Neural crest cell (in vitro differentiated cells): Measurements from ENCODE around the gene REEP6. TPM values are rescaled to one million over a fixed set of nuclear protein-coding genes. Genes with fewer than 3 reads are reported as not detected.
A peak's percentile ranks its signal among the peaks of the same experiment; 100 is the strongest.

ENCODE experiments used
- DNase-seq: peaks from one replicate; pipeline ENCODE4 v3.0.0; 2021; ENCODE audit warnings: low read depth, mixed read lengths, low spot score
- H3K27ac Mint-ChIP-seq: one replicate; pipeline ENCODE4 v1.8.0; 2021; ENCODE audit warnings: mild to moderate bottlenecking, mixed read lengths; ENCODE audit not compliant: unreplicated experiment
- H3K27me3 Mint-ChIP-seq: 2 replicates; pipeline ENCODE4 v1.8.0; 2021; ENCODE audit warnings: low read depth, mild to moderate bottlenecking, mixed read lengths
- H3K36me3 Mint-ChIP-seq: 2 replicates; pipeline ENCODE4 v1.8.0; 2021; ENCODE audit warnings: low read depth, mild to moderate bottlenecking, mixed read lengths
- H3K4me1 Mint-ChIP-seq: 2 replicates; pipeline ENCODE4 v1.8.0; 2021; ENCODE audit warnings: mixed read lengths
- H3K4me3 Mint-ChIP-seq: one replicate; pipeline ENCODE4 v1.8.0; 2021; ENCODE audit warnings: mild to moderate bottlenecking, mixed read lengths
- H3K9me3 Mint-ChIP-seq: 2 replicates; pipeline ENCODE4 v1.8.0; 2021; ENCODE audit warnings: mixed read lengths
- CTCF ChIP-seq: fragments of 200-600 bp; sonication (generic); conservative IDR thresholded peaks from 2 replicates; pipeline ENCODE4 v1.5.0; 2021; ENCODE audit warnings: antibody characterized with exemption, mild to moderate bottlenecking
- total RNA-seq: library from RNA; stranded (reverse); gene quantifications from 2 replicates; pipeline ENCODE4 v1.2.1, GENCODE V29; 2021

REEP6 gene
- total RNA-seq, 1 donor from 2014 or later = 8.2 TPM

DNA sequence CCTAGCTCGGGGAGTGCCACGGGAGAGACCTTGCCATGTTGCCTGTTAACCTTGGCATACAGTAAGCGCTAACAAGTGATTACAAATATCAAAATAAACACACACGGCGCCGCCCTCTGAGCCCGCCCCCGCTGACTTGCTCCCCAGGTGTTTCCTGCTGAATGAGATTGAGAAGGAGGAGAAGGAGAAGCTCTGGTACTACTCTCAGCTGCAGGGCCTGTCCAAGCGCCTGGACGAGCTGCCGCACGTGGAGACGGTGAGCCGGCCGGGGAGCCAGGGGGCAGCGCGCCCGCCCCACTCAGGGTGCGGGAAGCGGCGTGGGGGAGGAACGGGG is 36.0 kb upstream of the REEP6 start:
- Mint-ChIP-seq H3K4me1 (peaks cover 20% of the 10 kb centered on the region), H3K27me3 (peaks cover 39% of the 10 kb centered on the region), H3K36me3 (peaks cover 3% of the 10 kb centered on the region), H3K4me3 (no peak overlapping the region), H3K27ac (no peak overlapping the region), H3K9me3 (no peaks in the 10 kb centered on the region)
- DNase-seq = no peak
- no peak for TF ChIP-seq CTCF

- Mint-ChIP-seq H3K27me3 (peaks cover 36% of the 10 kb centered on the region), H3K4me3 (peak overlapping the region; percentile 71), H3K36me3 (peaks cover 3% of the 10 kb centered on the region), H3K4me1 (peaks cover 18% of the 10 kb centered on the region), H3K27ac (no peak overlapping the region), H3K9me3 (no peaks in the 10 kb centered on the region)
- TF ChIP-seq CTCF = no peak
- no peak for DNase-seq
These were observed 35.5 kb upstream of the REEP6 start for GRCh38 chr19:1455336-1456120.

GRCh38 chr19:1456121-1456900 is 34.7 kb upstream of the REEP6 start:
- Mint-ChIP-seq H3K9me3 (no peaks in the 10 kb centered on the region), H3K4me1 (peaks cover 11% of the 10 kb centered on the region), H3K27ac (no peak overlapping the region), H3K36me3 (peaks cover 3% of the 10 kb centered on the region), H3K27me3 (peaks cover 28% of the 10 kb centered on the region), H3K4me3 (no peak overlapping the region)
- no peak for TF ChIP-seq CTCF
- DNase-seq = no peak

GRCh38 chr19:1457031-1457739 is 33.8 kb upstream of the REEP6 start:
- no peak for DNase-seq
- H3K36me3 Mint-ChIP-seq = peaks cover 3% of the 10 kb centered on the region
- peaks cover 20% of the 10 kb centered on the region for H3K27me3 Mint-ChIP-seq
- no peak overlapping the region for H3K27ac Mint-ChIP-seq
- no peaks in the 10 kb centered on the region for H3K9me3 Mint-ChIP-seq
- peaks cover 6% of the 10 kb centered on the region for H3K4me1 Mint-ChIP-seq
- no peak overlapping the region for H3K4me3 Mint-ChIP-seq
- no peak for TF ChIP-seq CTCF

DNA sequence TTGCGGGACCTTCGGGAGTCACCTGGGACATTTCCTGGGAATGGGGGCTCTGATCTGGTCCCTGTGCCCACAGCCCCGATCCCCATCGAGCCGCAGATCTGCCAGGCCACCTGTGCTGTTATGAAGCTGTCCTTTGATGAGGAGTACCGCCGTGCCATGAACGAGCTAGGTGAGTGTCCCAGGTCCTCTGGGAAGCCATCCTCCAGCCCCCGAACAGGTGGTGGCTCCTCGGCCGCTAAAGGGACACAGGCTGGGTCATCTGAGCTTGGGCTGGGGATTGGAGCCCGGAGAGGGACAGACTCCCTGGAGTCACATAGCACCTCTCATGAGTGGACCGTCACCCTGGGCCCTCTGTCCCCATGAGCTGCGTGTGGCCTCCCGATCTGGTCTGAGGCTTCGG is 33.1 kb upstream of the REEP6 start:
- peak overlapping the region; percentile 2 for H3K4me3 Mint-ChIP-seq
- no peak for DNase-seq
- peaks cover 16% of the 10 kb centered on the region for H3K27me3 Mint-ChIP-seq
- H3K9me3 Mint-ChIP-seq = no peaks in the 10 kb centered on the region
- TF ChIP-seq CTCF = no peak
- peaks cover 6% of the 10 kb centered on the region for H3K4me1 Mint-ChIP-seq
- peaks cover 3% of the 10 kb centered on the region for H3K36me3 Mint-ChIP-seq
- no peak overlapping the region for H3K27ac Mint-ChIP-seq
